HG03521 (cell line): Measurements from ENCODE around the gene ARCN1.
"Not testable (repeated sequence)": the region's sequence is repeated elsewhere in the genome, so short reads cannot be mapped to it uniquely, and the experiment has no call there.

Source experiments
- ATAC-seq: cut with Tn5 transposase; IDR thresholded peaks from one replicate; pipeline ENCODE4 v1.9.1; 2021; ENCODE audit warnings: mild to moderate bottlenecking, moderate library complexity; ENCODE audit not compliant: unreplicated experiment

Gene ARCN1

GRCh38 chr11:118544010-118544646 lies 28.1 kb upstream of the ARCN1 start:
- ATAC-seq = no peak

- ATAC-seq = no peak
Observed at GRCh38 chr11:118544647-118545010, 27.6 kb upstream of the ARCN1 start.

- no peak for ATAC-seq
Observed at GRCh38 chr11:118545533-118545932, 26.7 kb upstream of the ARCN1 start.

GRCh38 chr11:118547132-118547531 lies 25.1 kb upstream of the ARCN1 start:
- no peak for ATAC-seq

- no peak for ATAC-seq
Observed at GRCh38 chr11:118552341-118552740, 19.9 kb upstream of the ARCN1 start.

- no peak for ATAC-seq
Observed at GRCh38 chr11:118560806-118561205, 11.4 kb upstream of the ARCN1 start.

- no peak for ATAC-seq
Observed at GRCh38 chr11:118565051-118565450, 7.2 kb upstream of the ARCN1 start.

GRCh38 chr11:118569670-118570069 lies 2.5 kb upstream of the ARCN1 start:
- no peak for ATAC-seq

- no peak for ATAC-seq
Observed at GRCh38 chr11:118570787-118571186, 1.4 kb upstream of the ARCN1 start.

GRCh38 chr11:118571701-118572060 lies 528 bp upstream of the ARCN1 start:
- ATAC-seq = not testable (repeated sequence)

- ATAC-seq = peak; percentile 17
Observed at GRCh38 chr11:118572981-118573550, 857 bp downstream of the ARCN1 start.

GRCh38 chr11:118574636-118575035 lies 2.4 kb downstream of the ARCN1 start:
- no peak for ATAC-seq

GRCh38 chr11:118577995-118578394 lies 5.8 kb downstream of the ARCN1 start:
- ATAC-seq = not testable (repeated sequence)

- no peak for ATAC-seq
Observed at GRCh38 chr11:118581057-118581456, 8.8 kb downstream of the ARCN1 start.

- no peak for ATAC-seq
Observed at GRCh38 chr11:118587952-118588351, 15.7 kb downstream of the ARCN1 start.

- ATAC-seq = no peak
Observed at GRCh38 chr11:118592616-118593367, 20.6 kb downstream of the ARCN1 start.

GRCh38 chr11:118594984-118595383 lies 22.8 kb downstream of the ARCN1 start:
- not testable (repeated sequence) for ATAC-seq

- ATAC-seq = no peak
Observed at GRCh38 chr11:118596224-118597146, 24.3 kb downstream of the ARCN1 start.

GRCh38 chr11:118597556-118597955 lies 25.3 kb downstream of the ARCN1 start:
- no peak for ATAC-seq

GRCh38 chr11:118602331-118602730 lies 30.1 kb downstream of the ARCN1 start:
- no peak for ATAC-seq

GRCh38 chr11:118603709-118604108 lies 31.5 kb downstream of the ARCN1 start:
- not testable (repeated sequence) for ATAC-seq
